CD4-positive, alpha-beta T cell treated with Interferon alpha-2 for 1 hour (primary cell): Measurements from ENCODE around the gene PREX1.
"Not testable (repeated sequence)": the region's sequence is repeated elsewhere in the genome, so short reads cannot be mapped to it uniquely, and the experiment has no call there.

ENCODE experiments used
- DNase-seq, 2 donors: peaks; one replicate each; pipeline ENCODE4 v3.0.0-alpha.2; 2020 to 2022

The PREX1 gene

DNA sequence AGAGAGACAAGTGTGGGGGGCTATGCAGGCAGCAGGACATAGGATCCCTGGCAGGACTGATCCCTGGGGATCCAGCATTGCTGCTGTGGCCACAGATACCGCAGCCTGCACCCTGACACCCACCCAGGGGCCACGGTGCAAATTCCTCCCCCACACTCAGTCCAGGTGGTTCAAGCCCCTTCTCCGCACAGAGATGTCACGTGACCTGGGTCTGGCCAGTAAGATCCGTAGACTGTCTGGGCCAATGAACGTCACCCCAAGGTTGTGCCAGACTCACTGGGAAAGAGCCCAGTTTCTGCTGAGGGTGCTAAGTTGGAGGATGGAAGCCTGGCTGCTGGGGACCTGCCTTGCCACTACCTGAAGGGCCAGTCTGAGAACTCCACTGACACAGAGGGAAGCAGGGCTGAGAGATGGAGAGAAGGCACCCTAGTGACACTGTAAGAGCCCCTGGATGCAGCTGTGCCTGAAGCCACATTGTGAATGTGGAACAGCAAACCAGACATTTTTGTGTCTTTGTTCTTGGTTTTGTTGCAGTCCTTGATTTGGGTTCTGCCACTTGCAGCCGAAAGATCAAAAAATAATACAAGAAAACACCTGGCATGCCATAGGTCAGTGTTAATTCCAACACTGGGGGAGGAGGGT is 228.6 kb downstream of the PREX1 start:
- DNase-seq: no peak

DNA sequence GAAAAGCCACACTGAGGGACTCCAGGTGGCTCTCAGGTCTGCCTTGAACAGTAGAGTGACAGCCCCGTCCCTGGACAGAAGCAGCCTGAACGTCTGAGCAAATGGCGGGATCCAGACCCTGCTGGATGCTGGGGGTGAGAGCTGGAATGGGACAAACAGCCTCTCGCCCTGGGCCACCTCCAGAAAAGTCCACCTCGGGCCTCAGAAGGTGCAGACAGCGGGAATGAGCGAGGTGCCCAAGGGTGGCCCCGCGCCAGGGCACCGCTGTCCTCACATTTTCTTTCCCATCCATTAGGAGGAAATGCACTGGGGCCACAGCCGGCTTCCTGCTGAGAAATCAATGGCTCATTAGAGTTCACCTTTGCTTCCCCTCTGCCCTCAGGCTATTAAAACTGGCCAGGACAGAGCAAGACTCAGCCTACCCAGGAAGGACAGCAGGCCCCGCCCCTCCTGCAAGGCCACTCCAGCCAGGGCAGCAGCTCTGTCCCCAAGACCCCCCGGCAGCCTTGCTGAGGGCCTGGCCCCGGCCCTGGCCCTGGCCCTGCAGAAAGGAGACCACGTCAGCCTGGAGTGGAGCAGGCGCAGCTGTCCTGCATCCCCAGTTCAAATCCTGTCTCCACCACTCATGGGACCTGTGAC is 229.4 kb downstream of the PREX1 start:
- not testable (repeated sequence) for DNase-seq

DNA sequence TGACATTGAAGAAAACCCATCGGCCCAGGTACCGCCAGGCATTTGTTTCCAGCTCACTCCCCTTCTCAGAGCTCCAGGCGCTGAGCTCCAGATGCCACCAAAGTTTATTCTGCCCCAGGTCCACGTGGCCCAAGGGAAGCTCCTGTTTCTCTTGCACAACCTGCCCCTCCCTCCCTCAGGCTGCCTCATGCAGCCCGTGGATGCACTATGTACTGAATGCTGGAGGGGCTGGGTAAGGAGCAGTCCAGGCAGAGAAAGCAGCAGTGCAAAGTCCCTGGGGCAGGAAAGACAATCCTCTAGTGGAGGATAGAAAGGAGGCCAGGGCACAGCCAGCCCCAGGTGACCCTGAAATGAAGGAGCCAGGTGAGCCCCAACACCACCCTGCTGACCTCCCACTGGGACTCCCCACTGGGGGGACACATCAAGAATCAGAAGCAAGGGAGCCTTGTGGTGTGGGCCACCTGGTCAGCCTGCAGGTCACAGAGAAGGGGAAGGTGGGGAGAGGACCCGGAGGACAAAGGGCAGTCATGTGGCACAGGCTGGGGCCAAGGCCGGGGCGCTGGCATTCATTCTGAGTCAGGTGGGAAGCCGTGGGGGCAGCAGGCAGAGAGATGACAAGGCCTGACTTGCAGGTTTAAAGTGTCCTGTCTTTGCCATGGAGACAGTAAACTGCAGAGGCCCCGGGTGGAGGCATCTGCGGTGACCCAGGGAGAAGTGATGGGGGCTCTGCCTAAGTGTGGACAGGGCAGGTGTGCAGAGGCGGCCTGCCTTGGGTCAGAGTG is 230.1 kb downstream of the PREX1 start:
- DNase-seq: no peak

DNA sequence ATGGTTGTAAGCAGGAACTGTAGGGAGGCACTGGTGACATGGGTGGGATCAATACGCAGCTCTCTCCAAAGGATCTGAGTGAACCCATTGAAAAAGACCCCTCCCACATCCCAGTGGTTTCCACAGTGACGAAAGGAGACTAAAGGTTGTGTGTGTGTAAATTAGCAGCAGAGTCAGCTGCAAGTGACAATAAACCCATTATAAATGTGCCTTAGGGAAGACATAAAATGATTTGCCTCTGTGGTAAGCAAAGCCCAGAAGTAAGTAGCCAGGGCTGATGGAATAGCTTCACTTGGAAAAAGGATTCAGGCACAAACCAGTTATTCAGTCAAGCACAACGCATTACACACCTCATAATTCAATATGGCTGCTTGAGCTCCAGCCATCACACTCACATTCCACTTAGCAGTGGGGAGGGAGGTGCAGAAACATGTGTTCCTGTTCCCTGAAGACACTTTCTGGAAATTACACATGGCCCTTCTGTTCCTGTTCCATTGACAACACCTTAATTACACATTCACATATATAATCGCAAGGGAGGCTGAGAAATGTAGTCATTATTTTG is 231.4 kb downstream of the PREX1 start:
- no peak for DNase-seq

DNA sequence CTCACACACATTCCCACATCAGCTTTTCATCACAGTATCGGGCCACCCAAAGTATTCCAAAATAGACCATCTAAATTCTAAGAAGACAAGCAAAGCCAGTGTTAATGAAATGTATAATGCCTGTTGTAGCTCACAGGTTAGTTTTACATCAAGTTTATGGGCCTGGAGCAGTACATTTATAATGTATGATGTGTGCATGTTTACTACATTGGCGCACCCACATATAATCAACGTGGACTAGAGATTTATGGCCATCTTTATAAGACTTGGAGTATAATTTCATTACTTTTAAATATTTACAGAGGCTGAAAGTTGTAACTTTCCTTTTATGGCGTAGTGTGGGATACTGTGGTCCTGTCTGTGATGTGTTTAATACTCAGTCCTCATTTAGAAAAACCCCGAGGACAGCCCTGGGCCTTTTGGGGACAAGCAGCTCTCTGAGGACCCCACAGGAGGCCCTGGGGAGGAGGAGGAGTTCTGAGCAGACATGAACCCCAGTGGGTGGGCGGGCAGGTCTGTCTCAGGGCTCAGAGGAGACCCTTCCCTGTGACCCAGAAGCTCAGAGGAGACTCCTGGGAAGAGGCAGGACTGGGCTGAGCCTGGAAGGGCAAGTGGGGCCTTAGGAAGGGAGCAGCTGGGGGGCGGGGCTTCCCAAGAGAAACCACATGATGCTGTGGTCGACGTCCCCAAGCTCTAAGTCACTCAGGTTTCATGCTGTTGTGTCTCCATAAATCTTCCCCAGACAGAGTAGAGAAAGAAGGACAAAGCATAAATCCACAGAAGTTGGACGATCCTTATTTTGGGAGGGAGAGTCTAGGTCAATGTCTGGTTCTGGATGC is 232.1 kb downstream of the PREX1 start:
- DNase-seq: no peak

DNA sequence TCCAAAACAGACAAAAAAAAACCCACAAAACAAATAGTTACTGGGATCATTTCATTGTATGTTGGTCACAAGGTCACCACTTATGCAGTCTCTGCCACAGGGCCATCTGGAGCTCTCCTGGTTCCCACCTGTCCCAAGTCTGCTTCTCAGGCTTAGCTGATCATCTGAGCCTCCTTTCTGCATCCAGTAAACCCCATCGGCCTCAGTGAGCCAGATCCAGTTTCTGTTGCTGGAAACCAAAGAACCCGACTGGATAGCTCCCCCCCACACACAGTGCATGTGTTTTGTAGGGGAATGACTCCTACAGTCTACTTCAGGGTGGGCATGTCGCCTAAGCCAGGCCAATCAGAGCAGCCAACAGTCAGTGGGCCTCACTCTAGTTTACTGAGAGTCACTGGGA is 233.3 kb downstream of the PREX1 start:
- DNase-seq: no peak

DNA sequence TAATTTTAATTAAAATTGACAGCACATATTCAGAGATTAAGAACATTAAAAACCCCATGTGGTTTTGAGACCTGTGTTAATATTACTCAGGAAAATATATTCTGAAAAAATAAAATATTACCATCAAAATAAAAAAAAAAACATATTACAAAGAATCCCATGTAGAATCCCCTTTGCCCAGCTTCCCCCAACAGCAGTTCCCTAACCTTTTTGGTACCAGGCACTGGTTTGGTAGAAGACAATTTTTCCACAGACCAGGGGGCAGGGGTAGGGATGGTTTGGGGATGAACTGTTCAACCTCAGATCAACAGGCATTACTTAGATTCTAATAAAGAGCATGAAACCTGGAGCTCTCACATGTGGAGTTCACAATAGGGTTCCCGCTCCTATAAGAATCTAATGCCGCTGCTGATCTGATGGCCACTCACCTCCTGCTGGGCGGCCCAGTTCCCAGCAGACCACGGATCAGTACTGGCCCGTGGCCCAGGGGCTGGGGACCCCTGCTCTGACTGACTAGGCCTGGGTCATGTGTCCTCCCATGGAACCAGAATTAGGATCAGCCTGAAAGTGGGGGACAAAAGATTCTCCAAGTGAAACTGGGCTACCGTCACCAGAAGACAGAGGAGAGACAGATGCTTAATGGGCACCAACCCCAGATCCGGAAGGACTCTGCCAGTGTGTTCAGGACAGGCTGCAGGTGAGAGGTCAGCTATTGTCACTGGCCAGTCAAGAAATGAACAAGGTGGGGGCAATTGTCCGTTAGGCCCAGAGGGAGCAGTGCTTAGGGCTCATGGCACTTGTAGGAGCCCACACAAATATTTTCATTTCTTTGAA is 235.5 kb downstream of the PREX1 start:
- DNase-seq: no peak

DNA sequence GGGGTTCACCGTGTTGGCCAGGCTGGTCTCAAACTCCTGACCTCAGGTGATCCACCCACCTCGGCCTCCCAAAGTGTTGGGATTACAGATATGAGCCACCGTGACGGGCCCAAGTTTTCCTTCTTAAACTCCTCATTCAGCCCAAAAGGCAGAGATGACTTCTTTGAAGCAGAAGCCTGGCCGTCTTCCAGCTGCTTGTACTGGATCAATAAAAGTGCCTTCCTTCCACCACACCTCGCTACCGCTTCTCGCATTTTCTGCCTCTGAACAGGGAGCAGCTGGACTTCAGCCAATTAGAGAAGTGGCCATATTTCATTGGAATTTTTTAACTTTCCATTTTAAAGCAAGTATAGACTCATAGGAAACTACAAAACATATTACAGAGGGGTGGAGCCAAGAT is 241.1 kb downstream of the PREX1 start:
- no peak for DNase-seq

DNA sequence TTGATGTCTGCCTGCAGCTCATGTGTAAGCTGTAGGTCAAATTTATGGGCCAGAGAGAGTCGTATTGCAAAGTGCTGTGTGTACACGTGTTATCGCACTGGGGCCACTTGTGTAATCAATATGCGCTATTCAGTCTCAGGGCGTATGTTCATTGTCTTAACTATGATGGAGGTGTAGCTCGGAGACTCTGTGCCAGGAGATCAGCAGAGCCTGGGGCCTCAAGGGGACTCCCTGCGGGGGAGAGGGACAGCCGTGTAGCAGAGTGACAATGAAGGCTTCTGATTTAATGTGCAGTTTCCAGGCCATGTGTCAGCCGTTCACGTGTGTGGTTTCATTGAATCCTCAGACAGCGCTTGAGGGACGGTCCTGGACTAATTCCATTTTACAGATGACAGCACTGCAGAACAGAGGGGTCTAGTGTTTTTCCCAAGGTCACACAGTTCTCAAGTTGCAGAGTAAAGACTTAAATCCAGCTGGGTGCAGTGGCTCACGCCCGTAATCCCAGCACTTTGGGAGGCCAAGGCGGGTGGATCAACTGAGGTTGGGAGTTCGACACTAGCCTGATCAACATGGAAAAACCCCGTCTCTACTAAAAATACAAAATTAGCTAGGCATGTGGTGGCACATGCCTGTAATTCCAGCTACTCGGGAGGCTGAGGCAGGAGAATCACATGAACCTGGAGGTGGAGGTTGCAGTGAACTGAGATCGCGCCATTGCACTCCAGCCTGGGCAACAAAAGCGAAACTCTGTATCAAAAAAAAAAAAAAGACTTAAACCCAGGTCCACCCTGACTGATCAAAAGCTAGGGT is 242.5 kb downstream of the PREX1 start:
- no peak for DNase-seq

DNA sequence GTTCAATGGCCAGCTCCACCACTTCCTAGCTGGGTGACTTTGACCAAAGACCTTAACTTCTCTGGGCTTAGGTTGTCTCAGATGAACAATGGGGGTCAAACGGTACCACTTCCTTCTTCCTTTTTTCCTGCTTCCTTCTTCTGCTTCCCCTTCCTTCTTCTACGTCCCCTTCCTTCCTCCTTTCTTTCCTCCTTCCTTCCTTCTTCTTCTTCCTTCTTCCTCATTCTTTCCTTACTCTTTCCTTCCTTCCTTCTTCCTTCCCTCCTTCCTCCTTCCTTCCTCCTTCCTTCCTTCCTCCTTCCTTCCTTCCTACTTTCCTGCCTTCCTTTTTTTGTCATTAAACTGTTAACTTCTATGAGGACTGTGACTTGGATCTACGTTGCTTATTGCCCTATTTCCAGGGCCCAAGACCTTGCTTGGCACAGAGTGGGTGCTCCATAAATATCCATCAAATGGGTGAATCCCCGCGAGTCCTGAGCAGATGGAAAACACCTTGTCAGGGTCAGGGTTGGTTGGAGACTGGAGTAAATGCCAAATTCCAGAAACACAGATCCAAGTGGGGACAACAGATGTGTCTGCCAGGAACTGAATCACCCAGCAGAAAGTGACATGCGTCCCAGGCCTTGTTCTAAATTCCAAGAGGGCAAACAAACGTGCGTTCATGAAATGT is 243.3 kb downstream of the PREX1 start:
- DNase-seq: no peak

DNA sequence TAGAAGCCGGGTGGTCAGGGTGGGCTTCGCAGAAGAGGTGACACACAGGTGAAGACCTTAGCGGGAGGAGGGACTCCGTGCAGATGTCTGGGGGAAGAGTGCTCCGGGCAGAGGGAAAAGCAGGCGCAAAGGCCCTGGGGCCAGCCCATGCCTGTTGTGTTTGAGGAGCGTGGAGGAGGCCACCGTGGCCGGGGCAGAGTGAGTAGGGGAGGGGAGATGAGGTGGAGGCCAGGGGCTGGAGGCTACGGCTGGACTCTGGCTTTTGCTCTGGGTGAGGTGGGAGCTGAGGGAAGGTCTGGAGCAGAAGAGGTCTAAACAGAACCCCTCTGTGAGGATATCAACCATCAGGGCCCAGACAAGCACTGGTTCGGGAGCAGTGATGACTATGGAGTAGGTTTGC is 244.0 kb downstream of the PREX1 start:
- DNase-seq: no peak

DNA sequence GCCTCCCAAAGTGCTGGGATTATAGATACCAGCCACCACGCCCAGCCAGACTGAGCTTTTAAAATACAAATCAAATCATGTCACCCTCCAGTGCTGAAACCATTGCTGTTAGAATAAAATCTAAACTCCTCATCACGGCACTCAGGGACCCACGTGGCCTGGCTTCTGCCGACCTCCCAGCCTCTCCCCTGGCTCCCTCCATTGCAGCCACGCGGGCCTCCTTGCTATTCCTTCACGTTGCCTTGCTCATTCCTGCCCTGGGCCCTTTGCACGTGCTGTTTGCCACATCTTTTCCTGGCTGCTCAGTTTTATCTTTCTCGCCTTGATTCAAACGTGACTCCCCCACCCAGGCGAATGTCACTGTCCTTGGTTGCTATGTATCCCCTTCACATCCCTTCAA is 244.6 kb downstream of the PREX1 start:
- no peak for DNase-seq

DNA sequence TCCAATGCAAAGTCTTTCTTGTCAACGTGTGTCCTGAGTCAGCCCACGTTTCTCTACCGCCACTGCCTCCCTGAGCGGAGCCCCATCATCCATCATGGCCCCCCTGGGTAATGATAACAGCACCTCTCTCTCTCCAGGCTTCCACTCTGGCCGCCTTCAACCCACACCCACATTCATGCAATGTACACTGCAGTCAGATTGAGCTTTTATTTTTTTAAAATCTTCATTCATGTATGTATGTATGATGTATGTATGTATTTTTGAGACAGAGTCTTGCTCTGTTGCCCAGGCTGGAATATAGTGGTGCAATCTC is 245.2 kb downstream of the PREX1 start:
- DNase-seq: no peak

DNA sequence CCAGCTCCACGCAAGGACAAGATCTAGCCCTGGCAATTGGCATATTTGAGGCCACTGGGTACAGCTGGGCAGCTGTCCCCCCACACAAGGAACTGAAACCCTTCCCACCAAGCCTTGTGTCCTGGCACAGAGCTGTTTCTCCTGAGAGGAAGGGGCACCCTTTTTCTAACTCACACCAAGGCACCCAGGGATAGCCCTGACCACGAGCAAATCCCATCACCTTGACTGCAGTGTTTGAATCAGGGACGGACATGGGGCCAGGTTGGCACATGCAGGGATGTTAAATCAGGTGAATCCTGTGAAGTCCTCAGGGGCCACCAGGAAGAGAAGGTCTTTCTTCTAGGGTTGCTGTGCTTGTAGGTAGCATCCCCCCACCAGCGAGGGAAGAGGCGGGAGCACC is 246.6 kb downstream of the PREX1 start:
- DNase-seq: no peak

DNA sequence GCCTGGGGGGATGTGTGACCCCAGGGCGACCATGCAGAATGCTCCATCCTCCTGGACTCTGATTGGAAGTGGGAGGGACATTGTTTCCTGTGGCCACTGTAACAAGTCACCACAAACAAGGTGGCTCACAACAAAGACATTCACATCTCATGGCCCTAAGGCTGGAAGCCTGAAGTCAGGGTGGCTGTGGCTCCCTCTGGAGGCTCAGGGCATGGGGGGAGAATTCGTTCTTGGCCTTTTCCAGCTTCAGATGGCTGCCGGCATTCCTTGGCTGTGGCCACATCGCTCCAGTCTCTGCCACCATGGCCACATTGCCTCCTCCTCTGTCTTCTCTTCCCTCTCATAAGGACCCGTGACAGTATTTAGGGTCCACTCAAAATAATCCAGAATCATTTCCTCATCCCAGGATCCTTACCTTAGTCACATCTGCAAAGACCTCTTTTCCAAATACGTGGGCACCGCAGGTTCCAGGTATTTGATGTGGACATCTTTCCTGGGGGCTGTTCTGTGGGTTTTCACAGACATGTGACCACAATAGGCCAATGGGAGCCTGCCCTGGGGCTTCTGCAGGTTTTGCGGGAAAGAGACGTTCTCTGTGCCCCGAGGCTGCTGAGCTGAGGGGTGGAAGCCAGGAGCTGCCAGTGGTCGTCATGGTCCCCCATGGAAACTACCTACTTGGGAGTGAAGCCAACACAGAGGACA is 249.3 kb downstream of the PREX1 start:
- no peak for DNase-seq

DNA sequence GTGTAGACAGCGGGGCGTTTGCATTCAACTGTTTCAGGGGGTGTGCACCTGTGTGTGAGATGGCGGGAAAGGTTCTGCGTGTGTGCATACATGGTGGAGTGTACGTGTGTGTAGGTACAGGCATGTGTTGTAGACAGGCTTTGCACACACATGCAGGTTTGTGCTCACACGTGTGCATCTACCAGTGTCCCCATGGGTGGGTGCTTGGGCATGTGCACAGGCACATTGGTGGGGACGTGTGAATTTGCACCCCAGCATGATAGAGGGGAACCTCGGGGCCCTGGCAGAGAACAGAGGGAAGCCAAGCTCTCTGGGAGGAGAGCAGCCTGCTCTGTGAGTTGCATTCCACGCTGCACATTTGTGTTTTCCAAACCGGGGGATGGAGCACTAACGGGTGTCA is 250.2 kb downstream of the PREX1 start:
- DNase-seq: no peak

DNA sequence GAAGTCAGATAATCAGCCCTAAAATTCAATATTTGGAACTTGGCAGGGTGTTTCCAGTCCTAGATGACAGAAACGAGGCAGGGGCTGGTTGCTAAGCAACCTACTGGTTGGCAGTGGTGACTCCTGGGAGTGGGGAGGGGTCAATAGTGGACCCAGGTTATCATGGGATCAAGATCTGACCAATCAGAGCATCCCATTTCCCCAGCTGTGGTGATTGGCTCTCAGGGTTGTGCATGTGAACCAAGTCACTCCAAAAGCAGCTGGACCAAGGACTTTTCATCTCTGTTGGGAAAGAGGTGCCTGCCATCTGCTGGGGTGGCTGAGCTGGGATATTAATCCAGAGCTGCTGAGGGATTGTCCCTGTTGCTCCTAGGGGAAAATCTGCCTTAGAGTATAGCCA is 253.4 kb downstream of the PREX1 start:
- no peak for DNase-seq
